ENCODE data around the gene LRRC14B.

DNA sequence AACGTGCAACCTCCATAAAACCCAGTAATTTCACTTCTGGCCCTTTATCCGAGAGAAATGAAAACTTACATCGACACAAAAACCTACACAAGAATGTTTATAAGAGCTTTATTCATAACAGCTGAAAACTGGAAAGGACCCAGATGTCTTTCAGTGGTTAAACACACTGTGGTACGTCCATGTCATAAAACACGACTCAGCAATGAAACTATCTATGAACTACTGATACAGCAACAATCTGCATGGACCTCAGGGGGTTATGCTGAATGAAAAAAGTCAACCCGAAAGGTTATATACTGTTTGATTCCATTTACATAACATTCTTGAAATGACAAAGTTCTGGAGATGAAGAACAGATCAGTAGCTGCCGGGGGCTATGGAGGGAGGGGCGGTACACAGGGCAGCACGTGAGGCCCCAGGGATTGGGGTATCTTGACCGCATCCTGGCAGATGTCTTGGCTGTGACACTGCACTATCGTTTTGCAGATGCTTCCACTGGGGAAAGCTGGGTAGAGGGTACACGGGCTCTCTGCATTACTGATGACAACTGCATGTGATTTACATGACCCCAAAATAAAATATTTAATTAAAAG, 22.6 kb downstream of the LRRC14B start:
- TF ChIP-seq, protein P1, sequence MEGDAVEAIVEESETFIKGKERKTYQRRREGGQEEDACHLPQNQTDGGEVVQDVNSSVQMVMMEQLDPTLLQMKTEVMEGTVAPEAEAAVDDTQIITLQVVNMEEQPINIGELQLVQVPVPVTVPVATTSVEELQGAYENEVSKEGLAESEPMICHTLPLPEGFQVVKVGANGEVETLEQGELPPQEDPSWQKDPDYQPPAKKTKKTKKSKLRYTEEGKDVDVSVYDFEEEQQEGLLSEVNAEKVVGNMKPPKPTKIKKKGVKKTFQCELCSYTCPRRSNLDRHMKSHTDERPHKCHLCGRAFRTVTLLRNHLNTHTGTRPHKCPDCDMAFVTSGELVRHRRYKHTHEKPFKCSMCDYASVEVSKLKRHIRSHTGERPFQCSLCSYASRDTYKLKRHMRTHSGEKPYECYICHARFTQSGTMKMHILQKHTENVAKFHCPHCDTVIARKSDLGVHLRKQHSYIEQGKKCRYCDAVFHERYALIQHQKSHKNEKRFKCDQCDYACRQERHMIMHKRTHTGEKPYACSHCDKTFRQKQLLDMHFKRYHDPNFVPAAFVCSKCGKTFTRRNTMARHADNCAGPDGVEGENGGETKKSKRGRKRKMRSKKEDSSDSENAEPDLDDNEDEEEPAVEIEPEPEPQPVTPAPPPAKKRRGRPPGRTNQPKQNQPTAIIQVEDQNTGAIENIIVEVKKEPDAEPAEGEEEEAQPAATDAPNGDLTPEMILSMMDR (conservative IDR thresholded peaks at IDR 0.05; ENCODE audit: low read length): no peak
- TF ChIP-seq EZH2phosphoT487 (IDR thresholded peaks at IDR 0.05; ENCODE audit: borderline replicate concordance, low read depth, low read length): no peak

All from OCI-LY7 (cell line).